HG02973 (cell line): ENCODE measurements around the gene CTIF.

Experiments used
- ATAC-seq: cut with Tn5 transposase; IDR thresholded peaks from one replicate; pipeline ENCODE4 v1.9.1; 2021; ENCODE audit warnings: moderate library complexity; ENCODE audit not compliant: unreplicated experiment

CTIF gene

GRCh38 chr18:48675912-48676311, 137.1 kb downstream of the CTIF start:
- ATAC-seq = no peak

GRCh38 chr18:48676346-48676745, 137.5 kb downstream of the CTIF start:
- no peak for ATAC-seq

GRCh38 chr18:48676756-48677368, 138.0 kb downstream of the CTIF start:
- ATAC-seq = no peak

GRCh38 chr18:48678237-48679115, 139.6 kb downstream of the CTIF start:
- no peak for ATAC-seq

- ATAC-seq = no peak
Measured at GRCh38 chr18:48679236-48679635, 140.4 kb downstream of the CTIF start.

- ATAC-seq = no peak
Measured at GRCh38 chr18:48680339-48681250, 141.8 kb downstream of the CTIF start.

- no peak for ATAC-seq
Measured at GRCh38 chr18:48682768-48683167, 143.9 kb downstream of the CTIF start.

- no peak for ATAC-seq
Measured at GRCh38 chr18:48683197-48683596, 144.4 kb downstream of the CTIF start.

- no peak for ATAC-seq
Measured at GRCh38 chr18:48683661-48684060, 144.8 kb downstream of the CTIF start.

GRCh38 chr18:48687346-48688042, 148.7 kb downstream of the CTIF start:
- no peak for ATAC-seq

- ATAC-seq = no peak
Measured at GRCh38 chr18:48688961-48689360, 150.1 kb downstream of the CTIF start.

GRCh38 chr18:48689548-48689947, 150.7 kb downstream of the CTIF start:
- ATAC-seq = no peak

- no peak for ATAC-seq
Measured at GRCh38 chr18:48690494-48690893, 151.7 kb downstream of the CTIF start.

GRCh38 chr18:48693006-48693405, 154.2 kb downstream of the CTIF start:
- ATAC-seq = no peak

- no peak for ATAC-seq
Measured at GRCh38 chr18:48693625-48694262, 154.9 kb downstream of the CTIF start.

GRCh38 chr18:48694295-48694694, 155.5 kb downstream of the CTIF start:
- no peak for ATAC-seq

GRCh38 chr18:48695671-48696070, 156.8 kb downstream of the CTIF start:
- no peak for ATAC-seq

GRCh38 chr18:48696218-48696617, 157.4 kb downstream of the CTIF start:
- ATAC-seq = no peak

- ATAC-seq = no peak
Measured at GRCh38 chr18:48697441-48697840, 158.6 kb downstream of the CTIF start.

- no peak for ATAC-seq
Measured at GRCh38 chr18:48698707-48699106, 159.9 kb downstream of the CTIF start.
